Astrocyte of the spinal cord (primary cell): ENCODE measurements around the gene UTRN.

ENCODE experiments used
- DNase-seq: peaks from one replicate; pipeline ENCODE4 v3.0.0; 2011; ENCODE audit warnings: low read depth, low spot score
- H3K4me3 ChIP-seq: 2 replicates; pipeline ENCODE4 v1.5.1; 2011; ENCODE audit warnings: low read depth, mild to moderate bottlenecking, low read length, moderate library complexity
- in situ Hi-C: cut with HindIII; loops from 2 replicates; pipeline ENCODE4 v1.10.0; 2017; ENCODE audit warnings: low sequenced_read_pairs
- TF ChIP-seq, protein P1 (sequence below): IDR thresholded peaks from 2 replicates; pipeline ENCODE4 v1.5.1; 2012; ENCODE audit warnings: low read depth, mild to moderate bottlenecking, low read length, inconsistent platforms

The UTRN gene

DNA sequence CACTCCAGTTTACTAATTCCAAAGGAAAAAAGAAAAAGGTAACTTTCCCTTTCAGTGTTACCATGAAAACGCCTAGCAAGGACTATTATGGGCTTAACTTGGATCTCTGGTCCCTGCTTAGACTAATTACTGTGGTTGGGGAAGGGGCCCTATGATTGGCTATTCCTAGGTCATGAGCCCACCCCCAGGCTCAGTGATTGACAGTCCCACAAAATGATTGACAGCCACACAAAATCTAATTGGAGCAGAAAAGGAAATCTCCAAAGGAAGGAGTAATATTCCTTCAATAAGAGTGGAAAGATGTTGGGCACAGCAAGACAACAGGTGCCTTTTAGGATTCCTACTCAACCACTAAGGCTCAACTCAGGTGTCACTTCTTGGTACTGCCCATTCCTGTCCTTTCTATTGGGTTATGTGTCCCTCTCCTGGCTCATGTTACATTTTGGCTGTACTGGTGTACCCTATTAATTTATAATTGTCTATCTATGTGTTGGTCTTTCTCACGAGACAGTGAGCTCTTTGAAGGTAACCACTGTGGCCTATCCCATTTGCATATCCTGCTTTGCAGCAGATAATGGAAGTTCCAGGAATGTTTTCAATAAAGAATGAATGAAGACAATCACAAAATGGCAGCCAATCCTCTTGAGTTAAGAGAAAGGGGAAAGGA is 5.5 kb upstream of the UTRN start:
- DNase-seq: no peak
- H3K4me3 ChIP-seq: no peak overlapping the region
- in situ Hi-C loops: no loop called here
- TF ChIP-seq, protein P1, sequence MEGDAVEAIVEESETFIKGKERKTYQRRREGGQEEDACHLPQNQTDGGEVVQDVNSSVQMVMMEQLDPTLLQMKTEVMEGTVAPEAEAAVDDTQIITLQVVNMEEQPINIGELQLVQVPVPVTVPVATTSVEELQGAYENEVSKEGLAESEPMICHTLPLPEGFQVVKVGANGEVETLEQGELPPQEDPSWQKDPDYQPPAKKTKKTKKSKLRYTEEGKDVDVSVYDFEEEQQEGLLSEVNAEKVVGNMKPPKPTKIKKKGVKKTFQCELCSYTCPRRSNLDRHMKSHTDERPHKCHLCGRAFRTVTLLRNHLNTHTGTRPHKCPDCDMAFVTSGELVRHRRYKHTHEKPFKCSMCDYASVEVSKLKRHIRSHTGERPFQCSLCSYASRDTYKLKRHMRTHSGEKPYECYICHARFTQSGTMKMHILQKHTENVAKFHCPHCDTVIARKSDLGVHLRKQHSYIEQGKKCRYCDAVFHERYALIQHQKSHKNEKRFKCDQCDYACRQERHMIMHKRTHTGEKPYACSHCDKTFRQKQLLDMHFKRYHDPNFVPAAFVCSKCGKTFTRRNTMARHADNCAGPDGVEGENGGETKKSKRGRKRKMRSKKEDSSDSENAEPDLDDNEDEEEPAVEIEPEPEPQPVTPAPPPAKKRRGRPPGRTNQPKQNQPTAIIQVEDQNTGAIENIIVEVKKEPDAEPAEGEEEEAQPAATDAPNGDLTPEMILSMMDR: no peak

GRCh38 chr6:144283646-144284477 is 1.3 kb upstream of the UTRN start:
- in situ Hi-C loops: no loop called here
- TF ChIP-seq, protein P1: no peak
- DNase-seq: peak; percentile 51
- peak overlapping the region; percentile 78 for H3K4me3 ChIP-seq

GRCh38 chr6:144284478-144284782 is 705 bp upstream of the UTRN start:
- in situ Hi-C loops: no loop called here
- H3K4me3 ChIP-seq: peak overlapping the region; percentile 78
- DNase-seq: peak; percentile 59

GRCh38 chr6:144285548-144285797 is 338 bp downstream of the UTRN start:
- DNase-seq: no peak
- in situ Hi-C loops: no loop called here

More at GRCh38 chr6:144284478-144284782, 705 bp upstream of the UTRN start:
- TF ChIP-seq, protein P1: no peak

DNA sequence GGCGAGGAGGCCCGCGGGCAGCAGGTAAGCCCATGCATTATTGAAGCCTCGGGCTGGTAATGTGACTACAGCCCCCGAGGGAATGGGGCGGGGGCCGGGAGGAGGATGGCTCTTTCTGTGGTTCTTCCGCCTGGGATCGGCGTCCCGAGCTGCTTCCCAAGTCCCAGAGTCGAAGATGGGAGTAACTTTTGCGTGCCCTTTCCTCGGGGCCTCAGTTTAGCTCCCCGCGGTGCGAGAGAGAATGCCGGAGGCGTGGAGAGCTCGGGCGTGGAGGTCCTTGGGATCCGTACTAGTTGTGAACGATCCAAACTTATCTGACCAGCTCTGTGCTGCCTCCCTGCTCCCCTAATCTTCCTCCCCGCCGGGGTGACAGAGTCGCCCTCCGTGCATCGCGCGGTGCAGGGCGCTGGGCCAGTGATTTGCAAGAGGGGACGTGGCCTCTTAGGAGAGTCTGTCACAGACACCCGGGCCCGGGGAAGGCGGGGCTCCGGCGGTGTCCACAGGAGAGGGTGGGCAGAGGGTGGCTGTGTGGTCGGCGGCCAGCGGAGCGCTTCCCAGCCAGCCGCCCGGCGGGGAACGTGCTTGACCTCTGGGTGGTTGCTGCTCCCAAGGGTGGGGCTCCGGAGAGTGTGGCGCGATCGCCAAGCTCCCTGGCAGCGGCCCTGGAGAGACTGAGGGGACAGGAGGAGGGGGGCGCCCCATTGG is 815 bp downstream of the UTRN start:
- in situ Hi-C loops: no loop called here
- TF ChIP-seq, protein P1: no peak
- H3K4me3 ChIP-seq: peak overlapping the region; percentile 78
- DNase-seq: no peak

More at GRCh38 chr6:144285548-144285797, 338 bp downstream of the UTRN start:
- TF ChIP-seq, protein P1: no peak
- H3K4me3 ChIP-seq: peak overlapping the region; percentile 78

DNA sequence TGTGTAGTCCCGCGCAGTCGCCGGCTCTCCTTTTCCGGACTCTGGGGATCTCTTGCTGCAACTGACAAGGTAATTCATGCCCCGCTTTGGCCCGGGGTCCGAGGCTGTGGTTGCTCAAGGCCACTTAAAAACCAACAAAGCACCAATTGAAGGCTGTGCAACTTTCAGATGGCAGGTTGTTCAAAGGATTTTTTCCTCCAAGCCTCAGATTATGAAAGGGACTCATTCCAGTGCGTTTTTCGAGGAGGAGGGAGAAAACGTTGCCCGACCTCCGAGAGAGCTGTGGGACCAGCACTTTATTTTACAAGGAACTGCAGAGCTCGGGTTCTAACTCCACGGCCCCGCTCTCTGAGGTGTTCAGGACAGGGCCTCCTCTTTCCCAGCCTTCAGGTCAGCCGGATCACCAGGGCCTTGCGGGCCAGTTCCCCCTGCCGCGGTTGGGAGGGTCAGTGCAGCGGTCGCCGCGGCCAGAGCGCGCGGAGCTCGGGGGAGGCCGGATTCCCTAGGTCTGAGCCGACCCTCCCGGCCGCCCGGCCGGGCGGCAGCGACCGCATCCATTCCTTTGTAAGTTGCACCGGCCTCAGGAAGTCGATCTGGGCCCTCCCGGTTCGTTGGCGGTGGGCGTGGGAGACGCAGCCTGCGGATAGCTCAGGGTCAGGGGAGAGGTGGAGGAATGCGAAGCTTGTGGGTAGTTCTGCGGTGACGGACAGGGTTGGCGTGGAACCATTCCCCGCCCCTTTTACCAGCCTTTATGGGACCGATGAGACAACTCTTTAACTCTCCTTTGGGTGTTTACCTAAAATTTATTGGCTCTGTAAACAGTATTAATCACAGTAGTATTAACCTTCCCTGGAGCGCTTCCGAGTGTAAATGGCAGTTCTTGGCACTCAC is 1.6 kb downstream of the UTRN start:
- TF ChIP-seq, protein P1: no peak
- in situ Hi-C loops: no loop called here
- peak overlapping the region; percentile 78 for H3K4me3 ChIP-seq
- DNase-seq: peak; percentile 86
